Epithelial cell of proximal tubule (primary cell): Measurements from ENCODE around the gene CERS5. TPM values are rescaled to one million over a fixed set of nuclear protein-coding genes. Genes with fewer than 3 reads are reported as not detected.

Experiments used
- DNase-seq: peaks from one replicate; pipeline ENCODE4 v3.0.0-alpha.2; 2011; ENCODE audit warnings: low read depth
- H3K4me3 ChIP-seq: 2 replicates; pipeline ENCODE4 v1.5.1; 2011; ENCODE audit warnings: low read depth, mild to moderate bottlenecking, low read length
- total RNA-seq: library from RNA; depleted of rRNA; stranded (reverse); fragments of >200 nt; gene quantifications from 2 replicates; pipeline ENCODE4 v1.2.3, GENCODE V29; 2015
- TF ChIP-seq, protein P1 (sequence below): conservative IDR thresholded peaks from 2 replicates; pipeline ENCODE4 v1.5.1; 2012; ENCODE audit warnings: low read depth, mild to moderate bottlenecking, low read length

Gene CERS5
- total RNA-seq, 1 donor from 2014 or later: 31.1 TPM

DNA sequence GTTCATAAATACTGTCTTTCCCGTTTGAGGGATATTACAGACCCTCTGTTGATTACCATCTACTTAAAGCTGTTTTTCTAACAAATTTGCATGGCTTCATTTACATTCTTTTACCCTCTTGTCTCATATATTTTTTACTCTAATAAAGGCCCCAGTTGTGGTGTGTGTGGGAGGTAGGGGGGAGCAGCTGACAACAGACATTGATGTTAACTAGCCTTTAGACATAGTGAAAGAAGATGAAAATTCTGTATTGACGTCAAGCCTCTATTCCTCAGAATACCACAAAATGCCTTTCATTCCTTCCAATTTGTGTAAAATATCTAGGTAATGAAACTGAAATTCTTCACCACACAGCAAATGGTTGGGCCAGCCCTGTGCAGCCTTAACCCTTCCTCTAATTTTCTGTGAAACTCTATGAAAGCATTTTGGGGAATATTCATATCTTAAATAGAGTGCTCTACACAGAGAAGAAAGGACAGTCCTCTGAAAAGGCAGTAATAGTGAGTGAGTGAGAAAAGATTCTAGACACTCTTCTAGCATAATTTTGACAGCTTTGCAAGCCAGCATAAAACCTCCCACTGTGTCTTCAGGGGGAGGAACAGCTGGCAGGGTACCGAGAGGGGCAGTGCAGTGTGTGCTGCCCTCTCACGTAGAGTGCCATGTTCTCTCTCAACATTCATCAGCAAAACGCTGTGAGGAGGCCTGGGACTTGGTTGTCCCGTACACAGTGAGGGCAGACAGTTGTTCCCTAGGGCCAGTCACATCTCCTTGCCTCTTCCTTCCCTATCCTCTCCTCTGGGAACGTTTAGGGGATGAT is 20.1 kb upstream of the CERS5 start:
- no peak for DNase-seq
- TF ChIP-seq, protein P1, sequence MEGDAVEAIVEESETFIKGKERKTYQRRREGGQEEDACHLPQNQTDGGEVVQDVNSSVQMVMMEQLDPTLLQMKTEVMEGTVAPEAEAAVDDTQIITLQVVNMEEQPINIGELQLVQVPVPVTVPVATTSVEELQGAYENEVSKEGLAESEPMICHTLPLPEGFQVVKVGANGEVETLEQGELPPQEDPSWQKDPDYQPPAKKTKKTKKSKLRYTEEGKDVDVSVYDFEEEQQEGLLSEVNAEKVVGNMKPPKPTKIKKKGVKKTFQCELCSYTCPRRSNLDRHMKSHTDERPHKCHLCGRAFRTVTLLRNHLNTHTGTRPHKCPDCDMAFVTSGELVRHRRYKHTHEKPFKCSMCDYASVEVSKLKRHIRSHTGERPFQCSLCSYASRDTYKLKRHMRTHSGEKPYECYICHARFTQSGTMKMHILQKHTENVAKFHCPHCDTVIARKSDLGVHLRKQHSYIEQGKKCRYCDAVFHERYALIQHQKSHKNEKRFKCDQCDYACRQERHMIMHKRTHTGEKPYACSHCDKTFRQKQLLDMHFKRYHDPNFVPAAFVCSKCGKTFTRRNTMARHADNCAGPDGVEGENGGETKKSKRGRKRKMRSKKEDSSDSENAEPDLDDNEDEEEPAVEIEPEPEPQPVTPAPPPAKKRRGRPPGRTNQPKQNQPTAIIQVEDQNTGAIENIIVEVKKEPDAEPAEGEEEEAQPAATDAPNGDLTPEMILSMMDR: no peak
- H3K4me3 ChIP-seq: no peak overlapping the region

DNA sequence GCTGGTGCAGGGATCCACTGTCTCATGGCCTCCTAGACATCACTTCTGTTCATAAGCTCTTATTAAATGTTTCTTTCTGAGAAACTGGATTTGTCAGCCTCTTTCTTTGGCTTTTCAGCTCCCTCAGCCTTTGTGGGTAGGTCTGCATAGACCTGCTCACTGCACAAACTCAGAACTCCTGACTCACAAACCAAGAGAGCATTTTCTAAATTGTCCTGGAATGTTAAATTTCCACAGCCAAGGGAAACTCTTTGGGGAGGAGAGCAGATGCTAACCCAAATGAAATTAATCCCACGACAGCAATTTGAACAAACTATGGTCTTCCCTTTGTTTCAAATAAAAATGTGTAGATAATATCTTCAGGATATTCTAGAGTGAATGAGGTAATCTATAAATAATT is 19.5 kb upstream of the CERS5 start:
- no peak for DNase-seq
- TF ChIP-seq, protein P1: no peak
- H3K4me3 ChIP-seq: no peak overlapping the region

DNA sequence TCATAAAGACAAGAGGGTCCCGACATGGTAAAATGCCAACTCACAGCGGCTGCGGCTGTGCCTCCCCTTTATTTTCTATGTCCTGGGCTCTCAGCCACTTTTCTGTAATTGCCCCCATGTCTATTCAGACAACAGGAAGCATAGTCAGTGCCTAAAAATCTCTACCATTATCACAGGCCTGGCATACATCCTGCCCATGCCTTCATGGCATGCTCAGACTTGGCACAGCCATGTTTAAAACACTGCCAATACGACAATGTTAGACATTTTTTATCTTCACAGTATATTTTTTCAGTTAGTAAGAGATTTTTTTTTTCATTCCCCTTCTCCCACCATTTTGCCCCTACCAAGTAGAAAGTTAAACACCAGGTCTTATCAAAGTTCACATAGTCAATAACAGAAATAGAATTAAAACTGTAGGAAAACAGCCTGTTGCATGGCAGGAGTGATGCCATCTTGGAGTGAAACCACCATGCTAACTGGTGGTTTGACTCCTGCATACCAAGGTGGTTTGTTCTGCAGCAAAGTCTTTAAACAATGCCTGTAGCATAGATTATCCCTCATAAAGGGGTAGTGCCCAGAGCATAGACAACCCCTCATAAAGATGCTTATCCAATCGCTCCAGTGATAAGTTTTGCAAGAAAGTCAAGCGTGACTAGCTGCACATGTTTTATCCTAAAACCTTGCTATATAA is 18.9 kb upstream of the CERS5 start:
- no peak for DNase-seq
- TF ChIP-seq, protein P1: no peak

DNA sequence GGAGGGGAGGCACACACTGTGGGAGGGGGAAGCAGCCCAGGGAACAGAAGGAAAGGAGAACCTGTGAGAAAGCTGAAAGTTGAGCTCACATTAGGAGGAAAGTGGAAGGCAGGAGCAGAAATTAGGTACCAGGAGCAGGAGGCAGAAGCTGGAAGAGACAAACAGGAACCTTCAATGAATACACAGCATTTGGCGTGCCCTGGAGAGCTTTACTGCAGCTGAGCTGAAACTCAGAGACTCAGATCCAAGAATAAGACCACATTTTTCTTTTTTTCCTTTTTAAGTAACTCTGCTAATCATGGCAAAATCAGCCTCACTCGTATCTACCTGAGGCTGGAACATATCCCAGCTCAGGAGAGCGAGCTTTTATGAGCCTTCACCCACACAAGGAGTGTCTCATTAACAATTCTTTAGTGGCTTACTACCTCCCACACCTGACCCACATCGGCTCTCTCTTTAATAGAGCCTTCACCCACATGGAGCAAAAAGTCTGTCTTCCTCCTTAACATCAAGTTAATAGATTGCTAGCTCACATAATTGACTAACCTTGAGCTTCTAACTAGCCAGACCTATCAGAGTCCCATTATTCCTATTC is 18.2 kb upstream of the CERS5 start:
- TF ChIP-seq, protein P1: no peak
- no peak for DNase-seq
- H3K4me3 ChIP-seq: no peak overlapping the region

More for the DNA sequence above, 18.9 kb upstream of the CERS5 start:
- H3K4me3 ChIP-seq: no peak overlapping the region

DNA sequence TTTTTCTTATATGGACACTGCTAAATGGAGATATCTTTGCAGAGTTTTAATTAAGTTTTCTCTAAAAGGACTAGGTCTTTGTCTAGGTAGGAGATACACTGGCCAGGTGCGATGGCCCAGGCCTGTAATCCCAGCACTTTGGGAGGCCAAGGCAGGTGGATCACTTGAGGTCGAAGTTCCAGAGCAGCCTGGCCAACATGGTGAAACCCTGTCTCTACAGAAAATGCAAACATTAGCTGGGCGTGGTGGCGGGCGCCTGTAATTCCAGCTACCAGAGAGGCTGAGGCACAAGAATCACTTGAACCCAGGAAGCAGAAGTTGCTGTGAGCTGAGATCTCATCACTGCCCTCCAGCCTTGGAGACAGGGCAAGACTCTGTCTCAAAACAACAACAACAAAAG is 17.1 kb upstream of the CERS5 start:
- no peak for DNase-seq
- no peak overlapping the region for H3K4me3 ChIP-seq
- TF ChIP-seq, protein P1: no peak

DNA sequence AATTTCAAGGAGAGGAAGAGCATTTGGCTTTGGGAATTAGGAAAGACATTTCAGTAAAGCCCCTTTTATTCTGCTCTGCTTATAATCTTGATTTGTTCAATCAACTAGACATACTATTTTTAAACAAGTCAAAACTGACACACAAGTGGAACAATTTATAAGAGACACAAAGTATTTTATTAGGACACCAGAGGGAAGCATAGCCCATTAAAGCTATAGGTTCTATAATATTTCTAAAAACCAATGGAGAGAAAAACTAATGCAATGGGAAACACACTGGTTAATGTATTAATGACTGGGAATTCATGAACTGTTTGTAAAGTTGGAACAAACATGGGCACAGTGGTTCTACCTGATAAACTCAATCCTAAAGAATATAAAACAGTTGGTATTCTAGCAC is 15.3 kb upstream of the CERS5 start:
- no peak overlapping the region for H3K4me3 ChIP-seq
- TF ChIP-seq, protein P1: no peak
- DNase-seq: no peak
